Mesendoderm (in vitro differentiated cells): ENCODE results near the gene GPR39.

Source experiments
- DNase-seq: peaks from one replicate; pipeline ENCODE4 v3.0.0; 2013
- H2AK5ac ChIP-seq: 2 replicates; pipeline ENCODE4 v1.6.1; 2013; ENCODE audit warnings: low read length, inconsistent platforms
- H2BK120ac ChIP-seq: 2 replicates; pipeline ENCODE4 v1.6.1; 2013; ENCODE audit warnings: low read depth, mild to moderate bottlenecking, low read length, moderate library complexity, mixed read lengths
- H2BK15ac ChIP-seq: replicated peaks from 2 replicates; pipeline ENCODE4 v1.6.1; 2013; ENCODE audit warnings: low read depth, mild to moderate bottlenecking, moderate library complexity
- H2BK5ac ChIP-seq: 2 replicates; pipeline ENCODE4 v1.6.1; 2013; ENCODE audit warnings: low read length, inconsistent platforms
- H3K18ac ChIP-seq: 2 replicates; pipeline ENCODE4 v1.6.1; 2013; ENCODE audit warnings: mild to moderate bottlenecking, low read length, mixed read lengths
- H3K23ac ChIP-seq: one replicate; pipeline ENCODE4 v1.6.1; 2013; ENCODE audit warnings: low read length
- H3K27ac ChIP-seq: 2 replicates; pipeline ENCODE4 v1.5.1; 2013; ENCODE audit warnings: low read depth, mild to moderate bottlenecking, inconsistent platforms, low read length, moderate library complexity
- H3K27me3 ChIP-seq: 2 replicates; pipeline ENCODE4 v1.6.1; 2013; ENCODE audit warnings: low read length, control low read depth, mild to moderate bottlenecking, inconsistent platforms; ENCODE audit not compliant: insufficient read depth, poor library complexity
- H3K36me3 ChIP-seq: 2 replicates; pipeline ENCODE4 v1.6.1; 2013; ENCODE audit warnings: low read length, inconsistent platforms; ENCODE audit not compliant: control insufficient read depth, insufficient read depth
- H3K4ac ChIP-seq: one replicate; pipeline ENCODE4 v1.6.1; 2013; ENCODE audit warnings: low read depth, mild to moderate bottlenecking, low read length, moderate library complexity
- H3K4me1 ChIP-seq: 2 replicates; pipeline ENCODE4 v1.6.1; 2013; ENCODE audit warnings: low read depth, low read length, inconsistent platforms; ENCODE audit not compliant: control insufficient read depth
- H3K4me2 ChIP-seq: 2 replicates; pipeline ENCODE4 v1.6.1; 2013; ENCODE audit warnings: low read length
- H3K4me3 ChIP-seq: 2 replicates; pipeline ENCODE4 v1.5.1; 2013; ENCODE audit warnings: mild to moderate bottlenecking, low read length
- H3K56ac ChIP-seq: one replicate; pipeline ENCODE4 v1.6.1; 2013; ENCODE audit warnings: low read length
- H3K79me1 ChIP-seq: 2 replicates; pipeline ENCODE4 v1.6.1; 2013; ENCODE audit warnings: low read length, inconsistent platforms
- H3K79me2 ChIP-seq: 2 replicates; pipeline ENCODE4 v1.6.1; 2013; ENCODE audit warnings: mild to moderate bottlenecking, low read length; ENCODE audit not compliant: control insufficient read depth, insufficient read depth
- H3K9ac ChIP-seq: 2 replicates; pipeline ENCODE4 v1.6.1; 2013; ENCODE audit warnings: low read length, inconsistent platforms
- H4K5ac ChIP-seq: one replicate; pipeline ENCODE4 v1.6.1; 2013; ENCODE audit warnings: low read length
- H4K8ac ChIP-seq: one replicate; pipeline ENCODE4 v1.6.1; 2013; ENCODE audit warnings: low read depth, mild to moderate bottlenecking, control low read depth, low read length, moderate library complexity
- WGBS: extraction: QIAGEN DNeasy Blood & Tissue Kit; methylation state at CpG from one replicate; pipeline ENCODE4 v1.1.7; 2013; ENCODE audit warnings: low lambda C conversion rate, missing lambda C conversion rate; ENCODE audit not compliant: insufficient coverage; ENCODE audit errors: extremely low coverage; 5-methylcytosine and 5-hydroxymethylcytosine counted together

GPR39 gene

DNA sequence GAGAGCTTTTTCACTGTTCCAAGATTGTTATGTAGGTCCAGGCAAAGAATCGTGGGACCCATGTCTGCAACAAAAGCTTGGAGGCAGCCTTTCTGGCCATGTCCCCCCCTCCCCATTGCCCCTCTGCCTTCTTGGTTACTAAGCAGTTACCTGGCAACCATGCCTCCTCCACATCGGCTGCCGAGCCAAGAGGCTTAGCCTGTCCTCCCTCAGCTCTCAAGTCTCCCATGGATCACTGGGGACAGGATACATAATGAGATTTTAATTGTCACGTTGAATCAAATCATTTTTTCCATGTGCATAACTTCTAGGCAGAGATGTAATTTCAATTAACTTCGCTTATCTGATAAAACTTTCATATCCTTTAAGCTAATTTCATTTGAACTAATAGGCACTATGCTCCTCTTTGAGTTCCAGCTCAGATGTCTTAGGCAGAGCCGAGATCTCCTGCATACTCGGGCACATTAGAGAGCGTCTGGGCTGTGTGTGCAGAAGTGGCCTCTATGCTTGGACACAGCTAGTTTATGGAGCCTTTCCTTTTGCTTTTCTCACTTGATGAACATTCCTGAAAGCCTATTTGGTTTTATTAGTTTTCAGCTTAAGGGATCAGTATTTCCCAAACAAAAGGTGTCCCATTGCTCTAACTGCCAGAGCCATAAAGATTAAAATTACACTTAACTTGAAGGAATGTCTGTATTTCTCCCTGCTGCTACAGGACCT, 172.7 kb downstream of the GPR39 start:
- Histone ChIP-seq H3K9ac (no peak overlapping the region), H4K5ac (no peak overlapping the region), H2BK120ac (no peak overlapping the region), H3K56ac (peak overlapping the region; percentile 53), H3K4ac (no peak overlapping the region), H3K27me3 (no peaks in the 10 kb centered on the region), H3K4me1 (peaks cover 17% of the 10 kb centered on the region), H3K79me2 (no peaks in the 10 kb centered on the region), H2AK5ac (no peak overlapping the region), H3K4me2 (no peak overlapping the region), H3K4me3 (no peak overlapping the region), H3K27ac (no peak overlapping the region), H3K36me3 (no peaks in the 10 kb centered on the region), H3K23ac (peak overlapping the region; percentile 68), H3K18ac (no peak overlapping the region), H2BK5ac (no peak overlapping the region), H4K8ac (no peak overlapping the region), H3K79me1 (no peaks in the 10 kb centered on the region), H2BK15ac (no peak overlapping the region)
- no peak for DNase-seq
- WGBS, result no CpG with 5 or more reads among the region's 8 CpGs

- peaks cover 17% of the 10 kb centered on the region for H3K4me1 ChIP-seq
Measured at GRCh38 chr2:132589966-132590365, 173.4 kb downstream of the GPR39 start.

GRCh38 chr2:132593171-132593570, 176.6 kb downstream of the GPR39 start:
- WGBS, result no CpG with 5 or more reads among the region's 2 CpGs
- H3K79me1 ChIP-seq, result no peaks in the 10 kb centered on the region

More at GRCh38 chr2:132589966-132590365, 173.4 kb downstream of the GPR39 start:
- Histone ChIP-seq H2BK5ac (no peak overlapping the region), H2BK15ac (no peak overlapping the region), H3K36me3 (no peaks in the 10 kb centered on the region), H4K8ac (no peak overlapping the region), H3K4ac (no peak overlapping the region), H3K4me3 (no peak overlapping the region), H2BK120ac (no peak overlapping the region), H2AK5ac (no peak overlapping the region), H3K79me2 (no peaks in the 10 kb centered on the region), H3K4me2 (no peak overlapping the region), H3K79me1 (no peaks in the 10 kb centered on the region), H3K56ac (no peak overlapping the region), H3K27me3 (no peaks in the 10 kb centered on the region), H3K18ac (no peak overlapping the region), H3K9ac (no peak overlapping the region), H3K23ac (no peak overlapping the region), H3K27ac (no peak overlapping the region), H4K5ac (no peak overlapping the region)
- DNase-seq, result no peak

GRCh38 chr2:132595186-132595585, 178.6 kb downstream of the GPR39 start:
- no peak overlapping the region for H2BK120ac ChIP-seq
- no peak overlapping the region for H3K4me2 ChIP-seq
- no peaks in the 10 kb centered on the region for H3K36me3 ChIP-seq
- H3K79me2 ChIP-seq, result no peaks in the 10 kb centered on the region
- H3K4me1 ChIP-seq, result peaks cover 15% of the 10 kb centered on the region
- no peak overlapping the region for H2BK5ac ChIP-seq
- no peak overlapping the region for H3K4ac ChIP-seq
- H2AK5ac ChIP-seq, result no peak overlapping the region
- no peak overlapping the region for H3K18ac ChIP-seq
- H4K8ac ChIP-seq, result no peak overlapping the region
- no peaks in the 10 kb centered on the region for H3K27me3 ChIP-seq
- no CpG with 5 or more reads among the region's 6 CpGs for WGBS
- no peak for DNase-seq
- H2BK15ac ChIP-seq, result no peak overlapping the region
- no peak overlapping the region for H3K9ac ChIP-seq
- H3K23ac ChIP-seq, result no peak overlapping the region
- no peaks in the 10 kb centered on the region for H3K79me1 ChIP-seq
- H3K4me3 ChIP-seq, result no peak overlapping the region
- H3K27ac ChIP-seq, result no peak overlapping the region
- H4K5ac ChIP-seq, result no peak overlapping the region
- no peak overlapping the region for H3K56ac ChIP-seq

More at GRCh38 chr2:132593171-132593570, 176.6 kb downstream of the GPR39 start:
- Histone ChIP-seq H3K4ac (no peak overlapping the region), H3K79me2 (no peaks in the 10 kb centered on the region), H3K4me1 (peaks cover 17% of the 10 kb centered on the region), H2BK120ac (no peak overlapping the region), H4K8ac (no peak overlapping the region), H3K36me3 (no peaks in the 10 kb centered on the region), H3K4me2 (no peak overlapping the region), H3K18ac (peak overlapping the region; percentile 78), H3K27me3 (no peaks in the 10 kb centered on the region), H3K27ac (no peak overlapping the region), H2BK15ac (no peak overlapping the region), H4K5ac (no peak overlapping the region), H3K23ac (no peak overlapping the region), H3K9ac (no peak overlapping the region), H3K4me3 (no peak overlapping the region), H3K56ac (peak overlapping the region; percentile 57), H2AK5ac (no peak overlapping the region), H2BK5ac (no peak overlapping the region)
- peak; percentile 98 for DNase-seq

DNA sequence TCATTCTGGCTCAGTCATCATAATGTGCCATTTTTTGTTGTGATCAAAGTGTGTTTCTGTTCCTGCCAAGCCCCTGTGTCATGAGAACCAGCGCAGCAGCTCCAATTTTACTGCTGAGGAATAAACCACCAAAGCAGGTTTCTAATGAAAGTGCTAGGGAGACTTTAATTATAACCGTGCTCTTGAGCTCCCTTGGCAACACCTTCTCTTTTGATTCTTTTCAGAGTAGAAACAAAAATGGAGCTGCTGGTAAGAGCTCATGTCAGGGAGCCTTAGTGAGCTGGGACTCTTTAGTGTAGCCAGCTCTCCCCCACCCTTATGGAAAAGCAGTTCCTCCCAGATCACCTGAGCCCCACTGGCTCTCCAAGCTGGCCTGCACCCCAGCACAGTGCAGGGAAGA, 179.1 kb downstream of the GPR39 start:
- Histone ChIP-seq H3K36me3 (no peaks in the 10 kb centered on the region), H3K79me1 (no peaks in the 10 kb centered on the region), H3K4me2 (no peak overlapping the region), H2BK120ac (no peak overlapping the region), H2BK15ac (no peak overlapping the region), H3K27me3 (no peaks in the 10 kb centered on the region), H3K4me1 (peaks cover 15% of the 10 kb centered on the region), H3K27ac (no peak overlapping the region), H2AK5ac (no peak overlapping the region), H3K4me3 (no peak overlapping the region), H3K56ac (no peak overlapping the region), H3K4ac (no peak overlapping the region), H3K23ac (no peak overlapping the region), H4K5ac (no peak overlapping the region), H3K9ac (no peak overlapping the region), H3K79me2 (no peaks in the 10 kb centered on the region), H4K8ac (no peak overlapping the region), H3K18ac (no peak overlapping the region), H2BK5ac (no peak overlapping the region)
- WGBS, result no CpG with 5 or more reads among the region's 2 CpGs
- DNase-seq, result no peak

- Histone ChIP-seq H2BK5ac (no peak overlapping the region), H3K4me3 (no peak overlapping the region), H3K4me1 (peaks cover 13% of the 10 kb centered on the region), H3K9ac (no peak overlapping the region), H3K4me2 (no peak overlapping the region), H4K8ac (no peak overlapping the region), H3K27ac (no peak overlapping the region), H2BK15ac (no peak overlapping the region), H2AK5ac (no peak overlapping the region), H3K36me3 (no peaks in the 10 kb centered on the region), H3K79me1 (no peaks in the 10 kb centered on the region), H3K4ac (no peak overlapping the region), H3K56ac (no peak overlapping the region), H3K23ac (no peak overlapping the region), H2BK120ac (no peak overlapping the region), H3K79me2 (no peaks in the 10 kb centered on the region), H3K27me3 (no peaks in the 10 kb centered on the region), H4K5ac (no peak overlapping the region), H3K18ac (no peak overlapping the region)
- DNase-seq, result no peak
Measured at GRCh38 chr2:132597166-132597565, 180.6 kb downstream of the GPR39 start.
